HEK293 (cell line): ENCODE measurements around the gene TST.

Source experiments
- CTCF ChIA-PET: fragments of 350-600 bp; formaldehyde crosslinking; extraction: SDS; loops from one replicate; lab custom pipeline; 2021; ENCODE audit warnings: antibody characterized with exemption; lab: Yijun Ruan, JAX
- POLR2A ChIA-PET: fragments of 300-600 bp; formaldehyde crosslinking; extraction: SDS; loops from one replicate; lab custom pipeline; 2020; ENCODE audit warnings: antibody characterized with exemption, inconsistent platforms; lab: Yijun Ruan, JAX
- H3K27ac ChIP-seq: fragments of 200-500 bp; sonication (Bioruptor generic); 2 replicates; pipeline ENCODE4 v1.5.1; 2014; ENCODE audit warnings: low read depth, low read length, control low read depth, inconsistent platforms; ENCODE audit errors: extremely low read depth
- H3K36me3 ChIP-seq, 2 experiments: fragments of 200-500 bp in 1 of 2; sonication (Bioruptor generic) in 1 of 2; 1 replicate in 1 of 2; 2 replicates in 1 of 2; pipeline ENCODE4 v1.5.1; 2014 to 2017; ENCODE audit warnings: inconsistent platforms in 2 of 2, low read length in 2 of 2; ENCODE audit not compliant: control insufficient read depth in 2 of 2, insufficient read depth in 1 of 2
- H3K4me1 ChIP-seq: fragments of 200-500 bp; sonication (Bioruptor generic); 2 replicates; pipeline ENCODE4 v1.5.1; 2014; ENCODE audit warnings: mild to moderate bottlenecking, low read length, inconsistent platforms; ENCODE audit not compliant: control insufficient read depth, insufficient read depth
- H3K4me3 ChIP-seq: 2 replicates; pipeline ENCODE4 v1.5.1; 2011; ENCODE audit warnings: low read depth, mild to moderate bottlenecking, control low read depth, low read length, moderate library complexity
- H3K9me3 ChIP-seq: fragments of 200-500 bp; sonication (Bioruptor generic); 2 replicates; pipeline ENCODE4 v1.5.1; 2014; ENCODE audit warnings: low read depth, low read length, inconsistent platforms; ENCODE audit not compliant: control insufficient read depth, insufficient read depth
- FEZF1 ChIP-seq: fragments of 450-650 bp; formaldehyde crosslinking; IDR thresholded peaks from 2 replicates; pipeline ENCODE4 v1.5.1; 2016; ENCODE audit warnings: missing biosample characterization, missing genetic modification characterization
- GLI4 ChIP-seq: fragments of 450-650 bp; formaldehyde crosslinking; IDR thresholded peaks from 2 replicates; pipeline ENCODE4 v1.5.1; 2016; ENCODE audit warnings: missing biosample characterization, missing genetic modification characterization
- KLF17 ChIP-seq: fragments of 450-650 bp; formaldehyde crosslinking; IDR thresholded peaks from 2 replicates; pipeline ENCODE4 v1.5.1; 2016; ENCODE audit warnings: missing biosample characterization, missing genetic modification characterization
- KLF9 ChIP-seq: fragments of 450-650 bp; formaldehyde crosslinking; IDR thresholded peaks from 2 replicates; pipeline ENCODE4 v1.5.1; 2016; ENCODE audit warnings: missing biosample characterization, missing genetic modification characterization, low read depth
- PRDM4 ChIP-seq: fragments of 450-650 bp; formaldehyde crosslinking; IDR thresholded peaks from 2 replicates; pipeline ENCODE4 v1.5.1; 2017; ENCODE audit warnings: missing biosample characterization, missing genetic modification characterization
- SP2 ChIP-seq: fragments of 450-650 bp; formaldehyde crosslinking; IDR thresholded peaks from 2 replicates; pipeline ENCODE4 v1.5.1; 2016; ENCODE audit warnings: missing biosample characterization, missing genetic modification characterization
- YY2 ChIP-seq: fragments of 450-650 bp; formaldehyde crosslinking; IDR thresholded peaks from 2 replicates; pipeline ENCODE4 v1.5.1; 2016; ENCODE audit warnings: missing biosample characterization, missing genetic modification characterization
- ZBTB8A ChIP-seq: fragments of 450-650 bp; formaldehyde crosslinking; IDR thresholded peaks from 2 replicates; pipeline ENCODE4 v1.5.1; 2016; ENCODE audit warnings: missing biosample characterization, missing genetic modification characterization
- ZNF133 ChIP-seq: fragments of 450-650 bp; formaldehyde crosslinking; IDR thresholded peaks from 2 replicates; pipeline ENCODE4 v1.5.1; 2016; ENCODE audit warnings: missing biosample characterization, missing genetic modification characterization
- ZNF140 ChIP-seq: fragments of 450-650 bp; formaldehyde crosslinking; IDR thresholded peaks from 2 replicates; pipeline ENCODE4 v1.5.1; 2016; ENCODE audit warnings: missing biosample characterization, missing genetic modification characterization
- ZNF146 ChIP-seq: fragments of 450-650 bp; formaldehyde crosslinking; IDR thresholded peaks from 2 replicates; pipeline ENCODE4 v1.5.1; 2016; ENCODE audit warnings: missing biosample characterization, missing genetic modification characterization
- ZNF157 ChIP-seq: fragments of 450-650 bp; formaldehyde crosslinking; IDR thresholded peaks from 2 replicates; pipeline ENCODE4 v1.5.1; 2016; ENCODE audit warnings: missing biosample characterization, missing genetic modification characterization
- ZNF239 ChIP-seq: fragments of 450-650 bp; formaldehyde crosslinking; IDR thresholded peaks from 2 replicates; pipeline ENCODE4 v1.5.1; 2016; ENCODE audit warnings: missing biosample characterization, missing genetic modification characterization
- ZNF274 ChIP-seq, 2 experiments: fragments of 200-500 bp in 1 of 2; fragments of 450-650 bp in 1 of 2; sonication (Bioruptor generic) in 1 of 2; formaldehyde crosslinking in 1 of 2; IDR thresholded peaks; 2 replicates each; pipeline versions ENCODE4 v1.5.1 to v1.6.1; 2014 to 2016; ENCODE audit warnings: borderline replicate concordance in 1 of 2, inconsistent platforms in 1 of 2, low read length in 1 of 2, missing biosample characterization in 1 of 2, missing genetic modification characterization in 1 of 2
- ZNF302 ChIP-seq: fragments of 450-650 bp; formaldehyde crosslinking; IDR thresholded peaks from 2 replicates; pipeline ENCODE4 v1.5.1; 2016; ENCODE audit warnings: missing biosample characterization, missing genetic modification characterization, low read depth
- ZNF324 ChIP-seq: fragments of 450-650 bp; formaldehyde crosslinking; IDR thresholded peaks from 2 replicates; pipeline ENCODE4 v1.5.1; 2016; ENCODE audit warnings: missing biosample characterization, missing genetic modification characterization
- ZNF335 ChIP-seq: fragments of 450-650 bp; formaldehyde crosslinking; conservative IDR thresholded peaks from 2 replicates; pipeline ENCODE4 v1.5.1; 2016; ENCODE audit warnings: missing biosample characterization, missing genetic modification characterization
- ZNF350 ChIP-seq: fragments of 450-650 bp; formaldehyde crosslinking; IDR thresholded peaks from 2 replicates; pipeline ENCODE4 v1.5.0; 2017; ENCODE audit warnings: missing biosample characterization, mild to moderate bottlenecking, missing genetic modification characterization
- ZNF354C ChIP-seq: fragments of 450-650 bp; formaldehyde crosslinking; IDR thresholded peaks from 2 replicates; pipeline ENCODE4 v1.5.1; 2016; ENCODE audit warnings: missing biosample characterization, missing genetic modification characterization, low read depth, borderline replicate concordance
- ZNF37A ChIP-seq: fragments of 450-650 bp; IDR thresholded peaks from 2 replicates; pipeline ENCODE4 v1.5.1; 2018; ENCODE audit warnings: missing biosample characterization, missing genetic modification characterization
- ZNF426 ChIP-seq: fragments of 450-650 bp; formaldehyde crosslinking; IDR thresholded peaks from 2 replicates; pipeline ENCODE4 v1.5.1; 2017; ENCODE audit warnings: missing biosample characterization, missing genetic modification characterization, mild to moderate bottlenecking, inconsistent platforms, moderate library complexity
- ZNF48 ChIP-seq: fragments of 450-650 bp; formaldehyde crosslinking; IDR thresholded peaks from 2 replicates; pipeline ENCODE4 v1.5.1; 2016; ENCODE audit warnings: missing biosample characterization, missing genetic modification characterization
- ZNF501 ChIP-seq: fragments of 450-650 bp; formaldehyde crosslinking; IDR thresholded peaks from 2 replicates; pipeline ENCODE4 v1.5.1; 2016; ENCODE audit warnings: missing biosample characterization, missing genetic modification characterization
- ZNF514 ChIP-seq: fragments of 450-650 bp; formaldehyde crosslinking; IDR thresholded peaks from 2 replicates; pipeline ENCODE4 v1.5.1; 2016; ENCODE audit warnings: missing biosample characterization, missing genetic modification characterization
- ZNF561 ChIP-seq: fragments of 450-650 bp; IDR thresholded peaks from 2 replicates; pipeline ENCODE4 v1.5.1; 2018; ENCODE audit warnings: missing biosample characterization, missing genetic modification characterization, borderline replicate concordance
- ZNF580 ChIP-seq: fragments of 450-650 bp; formaldehyde crosslinking; IDR thresholded peaks from 2 replicates; pipeline ENCODE4 v1.5.1; 2016; ENCODE audit warnings: missing biosample characterization, missing genetic modification characterization
- ZNF623 ChIP-seq: fragments of 450-650 bp; formaldehyde crosslinking; IDR thresholded peaks from 2 replicates; pipeline ENCODE4 v1.5.1; 2016; ENCODE audit warnings: missing biosample characterization, missing genetic modification characterization
- ZNF660 ChIP-seq: fragments of 450-650 bp; IDR thresholded peaks from 2 replicates; pipeline ENCODE4 v1.5.1; 2018; ENCODE audit warnings: missing biosample characterization, mild to moderate bottlenecking, missing genetic modification characterization
- ZNF677 ChIP-seq: fragments of 450-650 bp; IDR thresholded peaks from 2 replicates; pipeline ENCODE4 v1.5.0; 2018; ENCODE audit warnings: missing biosample characterization, mild to moderate bottlenecking, missing genetic modification characterization, moderate library complexity
- ZNF704 ChIP-seq: fragments of 450-650 bp; formaldehyde crosslinking; IDR thresholded peaks from 2 replicates; pipeline ENCODE4 v1.5.1; 2016; ENCODE audit warnings: missing biosample characterization, missing genetic modification characterization
- ZNF785 ChIP-seq: fragments of 450-650 bp; formaldehyde crosslinking; IDR thresholded peaks from 2 replicates; pipeline ENCODE4 v1.5.1; 2016; ENCODE audit warnings: missing biosample characterization, missing genetic modification characterization
- ZSCAN30 ChIP-seq: fragments of 450-650 bp; IDR thresholded peaks from 2 replicates; pipeline ENCODE4 v1.5.1; 2018; ENCODE audit warnings: missing biosample characterization, mild to moderate bottlenecking, missing genetic modification characterization, moderate library complexity

Gene TST

GRCh38 chr22:36966851-36967540, 52.3 kb downstream of the TST start:
- Histone ChIP-seq H3K36me3 (no peaks in the 10 kb centered on the region), H3K4me1 (no peaks in the 10 kb centered on the region), H3K27ac (no peak overlapping the region), H3K4me3 (no peak overlapping the region), H3K9me3 (no peaks in the 10 kb centered on the region)
- ChIA-PET CTCF (interaction anchor here (2.5 to 5.0 kb wide), 3 partner anchors 11 to 111 kb away, joined by 12 to 45 read pairs (median 17); no protein-coding TSS in a partner anchor), POLR2A (no interaction called here)
- TF ChIP-seq ZNF350 (tag by site-specific recombination), result no peak
- no peak for TF ChIP-seq ZNF48 (tag by site-specific recombination)
- no peak for TF ChIP-seq ZNF514 (tag by site-specific recombination)
- TF ChIP-seq ZNF623 (tag by site-specific recombination), result no peak
- no peak for TF ChIP-seq ZNF133
- no peak for TF ChIP-seq ZNF324 (tag by site-specific recombination)
- TF ChIP-seq ZNF274 (IDR thresholded peaks at IDR 0.05; ENCODE audit: low read length), result no peak
- no peak for TF ChIP-seq ZNF274 (tag by site-specific recombination; IDR thresholded peaks at IDR 0.05; ENCODE audit: borderline replicate concordance)
- TF ChIP-seq ZNF37A (tag by site-specific recombination), result no peak
- TF ChIP-seq ZNF146, result no peak
- no peak for TF ChIP-seq ZNF140 (tag by site-specific recombination)
- TF ChIP-seq SP2 (tag by site-specific recombination), result no peak
- no peak for TF ChIP-seq ZNF302
- TF ChIP-seq GLI4, result no peak
- no peak for TF ChIP-seq ZBTB8A (tag by site-specific recombination)
- no peak for TF ChIP-seq ZNF580 (tag by site-specific recombination)
- no peak for TF ChIP-seq ZNF239

GRCh38 chr22:36965696-36966095, 53.6 kb downstream of the TST start:
- H3K27ac ChIP-seq, result no peak overlapping the region
- H3K9me3 ChIP-seq, result no peaks in the 10 kb centered on the region
- no peak overlapping the region for H3K4me3 ChIP-seq
- ChIA-PET POLR2A (no interaction called here), CTCF (interaction anchor here (0.5 to 5.0 kb wide), 4 partner anchors 13 to 109 kb away, joined by 3 to 45 read pairs (median 10); no protein-coding TSS in a partner anchor)
- no peaks in the 10 kb centered on the region for H3K4me1 ChIP-seq
- H3K36me3 ChIP-seq, result no peaks in the 10 kb centered on the region
- no peak for TF ChIP-seq ZSCAN30 (tag by site-specific recombination)
- no peak for TF ChIP-seq ZNF561 (tag by site-specific recombination)
- no peak for TF ChIP-seq ZNF785 (tag by site-specific recombination)
- TF ChIP-seq ZNF350 (tag by site-specific recombination), result no peak
- no peak for TF ChIP-seq KLF9 (tag by site-specific recombination)
- TF ChIP-seq ZNF501 (tag by site-specific recombination), result no peak
- no peak for TF ChIP-seq ZNF660
- no peak for TF ChIP-seq YY2 (tag by site-specific recombination)
- no peak for TF ChIP-seq ZNF677
- no peak for TF ChIP-seq ZNF354C (tag by site-specific recombination)
- TF ChIP-seq ZNF157 (tag by site-specific recombination), result no peak
- no peak for TF ChIP-seq ZNF704 (tag by site-specific recombination)
- no peak for TF ChIP-seq PRDM4 (tag by site-specific recombination)
- TF ChIP-seq ZNF335 (tag by site-specific recombination), result no peak
- TF ChIP-seq FEZF1 (tag by site-specific recombination), result no peak
- no peak for TF ChIP-seq ZNF426 (tag by site-specific recombination)
- TF ChIP-seq KLF17 (tag by site-specific recombination), result no peak
